IMR-90 (cell line): ENCODE data around the gene KCTD4. TPM values are rescaled to one million over a fixed set of nuclear protein-coding genes. Genes with fewer than 3 reads are reported as not detected.

Experiments
- ATAC-seq: fragments of 200-7000 bp; cut with Tn5 transposase; 2 replicates; pipeline ENCODE4 v1.9.1; 2020; ENCODE audit warnings: low read depth, mild to moderate bottlenecking, moderate library complexity
- BruUV-seq: library from RNA; stranded (reverse); fragments of 400-500 nt; replicated peaks from 2 replicates; lab custom pipeline; 2021; lab: Mats Ljungman, UMichigan
- CTCF ChIA-PET: fragments of 300-600 bp; formaldehyde crosslinking; extraction: SDS; loops from one replicate; lab custom pipeline; 2021; ENCODE audit warnings: antibody characterized with exemption; lab: Yijun Ruan, JAX
- POLR2A ChIA-PET: fragments of 300-600 bp; sonication (Branson Sonifier 250); formaldehyde crosslinking; loops from one replicate; lab custom pipeline; 2022; ENCODE audit warnings: antibody characterized with exemption; ENCODE audit not compliant: unreplicated experiment; lab: Charles Lee
- DNase-seq: peaks from one replicate; pipeline ENCODE4 v3.0.0; 2013
- H2AFZ ChIP-seq: replicated peaks from 2 replicates; pipeline ENCODE3; 2013; ENCODE audit warnings: low read length, mild to moderate bottlenecking; ENCODE audit not compliant: poor library complexity
- H2AK5ac ChIP-seq: 2 replicates; pipeline ENCODE4 v1.6.1; 2013; ENCODE audit warnings: low read depth, low read length, inconsistent platforms
- H2AK9ac ChIP-seq: replicated peaks from 2 replicates; pipeline ENCODE3; 2013; ENCODE audit warnings: mild to moderate bottlenecking, low read depth, low read length, moderate library complexity; ENCODE audit not compliant: poor library complexity
- H2BK120ac ChIP-seq: 2 replicates; pipeline ENCODE4 v1.6.1; 2013; ENCODE audit warnings: low read depth, low read length, inconsistent platforms
- H2BK15ac ChIP-seq: 3 replicates; pipeline ENCODE4 v1.6.1; 2013; ENCODE audit warnings: low read depth, low read length, inconsistent platforms
- H2BK20ac ChIP-seq: 2 replicates; pipeline ENCODE4 v1.6.1; 2013; ENCODE audit warnings: low read depth, mild to moderate bottlenecking, inconsistent platforms, low read length, moderate library complexity
- H2BK5ac ChIP-seq: 2 replicates; pipeline ENCODE4 v1.6.1; 2013; ENCODE audit warnings: mild to moderate bottlenecking, low read depth, low read length, inconsistent platforms; ENCODE audit not compliant: poor library complexity, severe bottlenecking
- H3K14ac ChIP-seq: replicated peaks from 2 replicates; pipeline ENCODE4 v1.6.1; 2013; ENCODE audit warnings: low read depth, low read length, inconsistent platforms
- H3K18ac ChIP-seq: 2 replicates; pipeline ENCODE4 v1.6.1; 2013; ENCODE audit warnings: low read depth, low read length, control low read depth
- H3K23ac ChIP-seq: 2 replicates; pipeline ENCODE4 v1.6.1; 2013; ENCODE audit warnings: low read depth, low read length, inconsistent platforms
- H3K27ac ChIP-seq: 2 replicates; pipeline ENCODE4 v1.5.1; 2013; ENCODE audit warnings: mild to moderate bottlenecking, control low read depth, low read length; ENCODE audit not compliant: insufficient read depth
- H3K27me3 ChIP-seq: 2 replicates; pipeline ENCODE4 v1.6.1; 2013; ENCODE audit warnings: low read length; ENCODE audit not compliant: control insufficient read depth, insufficient read depth
- H3K36me3 ChIP-seq: 2 replicates; pipeline ENCODE4 v1.6.1; 2013; ENCODE audit warnings: low read length, mixed read lengths; ENCODE audit not compliant: control insufficient read depth, insufficient read depth
- H3K4ac ChIP-seq: 2 replicates; pipeline ENCODE4 v1.6.1; 2013; ENCODE audit warnings: low read depth, low read length, inconsistent platforms
- H3K4me1 ChIP-seq: 2 replicates; pipeline ENCODE4 v1.6.1; 2013; ENCODE audit warnings: low read length, mixed read lengths; ENCODE audit not compliant: control insufficient read depth, insufficient read depth
- H3K4me2 ChIP-seq: 2 replicates; pipeline ENCODE4 v1.6.1; 2013; ENCODE audit warnings: low read depth, mild to moderate bottlenecking, control low read depth, low read length, moderate library complexity
- H3K4me3 ChIP-seq: 2 replicates; pipeline ENCODE4 v1.5.1; 2013; ENCODE audit warnings: low read depth, mild to moderate bottlenecking, control low read depth, low read length, moderate library complexity; ENCODE audit not compliant: insufficient read depth
- H3K56ac ChIP-seq: 2 replicates; pipeline ENCODE4 v1.6.1; 2013; ENCODE audit warnings: low read length, inconsistent platforms; ENCODE audit not compliant: insufficient read depth; ENCODE audit errors: extremely low read depth
- H3K79me1 ChIP-seq, 2 experiments: 2 replicates each; pipeline ENCODE4 v1.6.1; 2013; ENCODE audit warnings: low read length in 2 of 2, inconsistent platforms in 1 of 2, low read depth in 1 of 2
- H3K9ac ChIP-seq: 2 replicates; pipeline ENCODE4 v1.6.1; 2013; ENCODE audit warnings: low read depth, low read length, control low read depth
- H3K9me1 ChIP-seq: 2 replicates; pipeline ENCODE4 v1.6.1; 2013; ENCODE audit warnings: low read length, inconsistent platforms; ENCODE audit not compliant: insufficient read depth
- H3K9me3 ChIP-seq: 2 replicates; pipeline ENCODE4 v1.6.1; 2013; ENCODE audit warnings: low read length; ENCODE audit not compliant: control insufficient read depth, insufficient read depth
- H4K20me1 ChIP-seq: 2 replicates; pipeline ENCODE4 v1.6.1; 2013; ENCODE audit warnings: low read length, inconsistent platforms; ENCODE audit not compliant: insufficient read depth
- H4K5ac ChIP-seq: 2 replicates; pipeline ENCODE4 v1.6.1; 2013; ENCODE audit warnings: mild to moderate bottlenecking, low read depth, low read length, control low read depth
- H4K8ac ChIP-seq, 2 experiments: 2 replicates each; pipeline ENCODE4 v1.6.1; 2013; ENCODE audit warnings: low read depth in 2 of 2, low read length in 2 of 2, control low read depth in 1 of 2, inconsistent platforms in 1 of 2
- H4K91ac ChIP-seq: 2 replicates; pipeline ENCODE4 v1.6.1; 2013; ENCODE audit warnings: low read depth, low read length, inconsistent platforms; ENCODE audit not compliant: insufficient read depth
- BHLHE40 ChIP-seq: fragments of 150-350 bp; IDR thresholded peaks from 2 replicates; pipeline ENCODE4 v1.6.1; 2016; ENCODE audit warnings: mild to moderate bottlenecking, low read depth, low read length
- CEBPB ChIP-seq: IDR thresholded peaks from 2 replicates; pipeline ENCODE4 v1.6.1; 2012; ENCODE audit warnings: low read depth, low read length, improper control_type of control experiment
- CHD1 ChIP-seq: IDR thresholded peaks from 2 replicates; pipeline ENCODE4 v1.6.1; 2012; ENCODE audit warnings: low read depth, low read length, improper control_type of control experiment
- FOS ChIP-seq: fragments of 150-350 bp; IDR thresholded peaks from 2 replicates; pipeline ENCODE4 v1.6.1; 2016; ENCODE audit warnings: low read depth, low read length
- MAFK ChIP-seq: IDR thresholded peaks from 2 replicates; pipeline ENCODE4 v1.6.1; 2012; ENCODE audit warnings: low read depth, low read length, improper control_type of control experiment
- MAZ ChIP-seq: IDR thresholded peaks from 2 replicates; pipeline ENCODE4 v1.6.1; 2012; ENCODE audit warnings: low read depth, mild to moderate bottlenecking, low read length, improper control_type of control experiment, moderate library complexity, borderline replicate concordance
- MXI1 ChIP-seq: IDR thresholded peaks from 2 replicates; pipeline ENCODE4 v1.6.1; 2012; ENCODE audit warnings: low read depth, mild to moderate bottlenecking, low read length, moderate library complexity, borderline replicate concordance
- NFE2L2 ChIP-seq: fragments of 150-350 bp; IDR thresholded peaks from 2 replicates; pipeline ENCODE4 v1.6.1; 2016; ENCODE audit warnings: low read depth, mild to moderate bottlenecking, low read length
- POLR2A ChIP-seq: IDR thresholded peaks from 2 replicates; pipeline ENCODE4 v1.6.1; 2012; ENCODE audit warnings: mild to moderate bottlenecking, low read depth, low read length
- RAD21 ChIP-seq: IDR thresholded peaks from 2 replicates; pipeline ENCODE4 v1.6.1; 2012; ENCODE audit warnings: low read length, improper control_type of control experiment
- RFX5 ChIP-seq: IDR thresholded peaks from 2 replicates; pipeline ENCODE4 v1.8.0; 2012; ENCODE audit warnings: low read depth, mild to moderate bottlenecking, low read length, moderate library complexity
- SMC3 ChIP-seq: fragments of 150-350 bp; IDR thresholded peaks from 2 replicates; pipeline ENCODE4 v1.6.1; 2016; ENCODE audit warnings: low read depth, mild to moderate bottlenecking, antibody characterized with exemption, low read length, moderate library complexity
- whole genome bisulfite sequencing, 2 experiments: methylation state at CpG; one replicate each; pipeline versions ENCODE4 v1.1.5 to v1.1.7; 2013; ENCODE audit warnings: missing lambda C conversion rate in 2 of 2; ENCODE audit not compliant: insufficient read length in 1 of 2; ENCODE audit errors: extremely low coverage in 2 of 2; 5-methylcytosine and 5-hydroxymethylcytosine counted together
- dilution Hi-C: fragments of 300-500 bp; cut with HindIII; formaldehyde crosslinking; loops from one replicate; pipeline ENCODE4 v1.14.3; 2018; ENCODE audit warnings: low sequenced_read_pairs; ENCODE audit not compliant: unreplicated experiment
- in situ Hi-C: fragments of 300-500 bp; cut with MboI; formaldehyde crosslinking; loops from 3 replicates; pipeline ENCODE4 v1.14.3; 2019; ENCODE audit warnings: low sequenced_read_pairs, inconsistent platforms, mixed read lengths
- intact Hi-C: fragments of 100-400 bp; cut with micrococcal nuclease; formaldehyde crosslinking; loops from 2 replicates; pipeline ENCODE4 v1.10.0; 2022
- polyA plus RNA-seq, 3 experiments: library from polyadenylated mRNA; depleted of rRNA; stranded (reverse); fragments of >200 nt; gene quantifications; 2 replicates each; pipeline ENCODE4 v1.2.3, GENCODE V29; 2012; ENCODE audit warnings: low replicate concordance in 1 of 3
- total RNA-seq: library from RNA; depleted of rRNA; stranded (reverse); fragments of >200 nt; gene quantifications from 2 replicates; pipeline ENCODE4 v1.2.3, GENCODE V29; 2012
- TF ChIP-seq, protein P1 (sequence below): conservative IDR thresholded peaks from 2 replicates; pipeline ENCODE4 v1.5.1; 2012; ENCODE audit warnings: mild to moderate bottlenecking, low read depth, low read length, improper control_type of control experiment
- TF ChIP-seq, protein P2 (sequence below): fragments of 150-350 bp; IDR thresholded peaks from 2 replicates; pipeline ENCODE4 v1.6.1; 2017; ENCODE audit warnings: mild to moderate bottlenecking, antibody characterized with exemption, low read length, low read depth
- TF ChIP-seq, protein P3 (sequence below): fragments of 150-350 bp; IDR thresholded peaks from 2 replicates; pipeline ENCODE4 v1.6.1; 2016; ENCODE audit warnings: low read depth, mild to moderate bottlenecking, low read length, moderate library complexity, borderline replicate concordance

The KCTD4 gene
- total and polyA plus RNA-seq, 2 of the 4 experiments (the other 2 are of a cell fraction), result 0.53 to 0.72 TPM

DNA sequence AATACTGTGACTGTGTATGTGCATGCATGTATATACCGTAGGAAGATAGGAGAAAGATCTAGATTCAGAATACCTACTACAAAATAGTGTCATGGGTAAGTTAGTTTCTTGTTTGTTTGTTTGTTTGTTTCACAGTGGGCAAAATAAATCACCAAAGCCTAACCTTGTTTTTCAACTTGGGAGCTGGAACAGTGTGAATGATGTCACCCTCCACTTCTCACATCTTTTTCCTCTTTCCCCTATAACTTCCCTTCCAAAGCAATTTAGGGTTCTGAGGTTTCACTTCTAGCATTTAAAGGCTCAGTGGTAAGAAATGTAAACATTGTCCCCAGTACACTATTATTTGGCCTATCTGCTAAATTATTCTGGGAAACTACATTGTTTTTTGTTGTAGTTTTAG is 5.4 kb downstream of the KCTD4 start:
- DNase-seq, result no peak
- H3K36me3 ChIP-seq, result peaks cover 2% of the 10 kb centered on the region; the same call in 1 of the 2 replicates
- H3K9ac ChIP-seq, result no peak overlapping the region
- no peaks in the 10 kb centered on the region for H3K9me3 ChIP-seq
- peak overlapping the region; percentile 20; the same call in 1 of the 2 replicates for H2AK5ac ChIP-seq
- dilution Hi-C loops (no loop called here), in situ Hi-C loops (no loop called here), intact Hi-C loops (loop anchor here (5.0 kb wide), 1 partner anchor 73 kb away; the partner anchor contains the start of gene GTF2F2)
- H3K9me1 ChIP-seq, result peaks cover 11% of the 10 kb centered on the region
- peak overlapping the region; percentile 93 for H3K18ac ChIP-seq
- no peak for TF ChIP-seq RAD21
- no peak for TF ChIP-seq CHD1
- TF ChIP-seq MAZ, result no peak
- TF ChIP-seq, protein P1, sequence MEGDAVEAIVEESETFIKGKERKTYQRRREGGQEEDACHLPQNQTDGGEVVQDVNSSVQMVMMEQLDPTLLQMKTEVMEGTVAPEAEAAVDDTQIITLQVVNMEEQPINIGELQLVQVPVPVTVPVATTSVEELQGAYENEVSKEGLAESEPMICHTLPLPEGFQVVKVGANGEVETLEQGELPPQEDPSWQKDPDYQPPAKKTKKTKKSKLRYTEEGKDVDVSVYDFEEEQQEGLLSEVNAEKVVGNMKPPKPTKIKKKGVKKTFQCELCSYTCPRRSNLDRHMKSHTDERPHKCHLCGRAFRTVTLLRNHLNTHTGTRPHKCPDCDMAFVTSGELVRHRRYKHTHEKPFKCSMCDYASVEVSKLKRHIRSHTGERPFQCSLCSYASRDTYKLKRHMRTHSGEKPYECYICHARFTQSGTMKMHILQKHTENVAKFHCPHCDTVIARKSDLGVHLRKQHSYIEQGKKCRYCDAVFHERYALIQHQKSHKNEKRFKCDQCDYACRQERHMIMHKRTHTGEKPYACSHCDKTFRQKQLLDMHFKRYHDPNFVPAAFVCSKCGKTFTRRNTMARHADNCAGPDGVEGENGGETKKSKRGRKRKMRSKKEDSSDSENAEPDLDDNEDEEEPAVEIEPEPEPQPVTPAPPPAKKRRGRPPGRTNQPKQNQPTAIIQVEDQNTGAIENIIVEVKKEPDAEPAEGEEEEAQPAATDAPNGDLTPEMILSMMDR, result no peak
- no peak for TF ChIP-seq CEBPB
- TF ChIP-seq, protein P2, sequence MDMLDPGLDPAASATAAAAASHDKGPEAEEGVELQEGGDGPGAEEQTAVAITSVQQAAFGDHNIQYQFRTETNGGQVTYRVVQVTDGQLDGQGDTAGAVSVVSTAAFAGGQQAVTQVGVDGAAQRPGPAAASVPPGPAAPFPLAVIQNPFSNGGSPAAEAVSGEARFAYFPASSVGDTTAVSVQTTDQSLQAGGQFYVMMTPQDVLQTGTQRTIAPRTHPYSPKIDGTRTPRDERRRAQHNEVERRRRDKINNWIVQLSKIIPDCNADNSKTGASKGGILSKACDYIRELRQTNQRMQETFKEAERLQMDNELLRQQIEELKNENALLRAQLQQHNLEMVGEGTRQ, result no peak
- TF ChIP-seq, protein P3, sequence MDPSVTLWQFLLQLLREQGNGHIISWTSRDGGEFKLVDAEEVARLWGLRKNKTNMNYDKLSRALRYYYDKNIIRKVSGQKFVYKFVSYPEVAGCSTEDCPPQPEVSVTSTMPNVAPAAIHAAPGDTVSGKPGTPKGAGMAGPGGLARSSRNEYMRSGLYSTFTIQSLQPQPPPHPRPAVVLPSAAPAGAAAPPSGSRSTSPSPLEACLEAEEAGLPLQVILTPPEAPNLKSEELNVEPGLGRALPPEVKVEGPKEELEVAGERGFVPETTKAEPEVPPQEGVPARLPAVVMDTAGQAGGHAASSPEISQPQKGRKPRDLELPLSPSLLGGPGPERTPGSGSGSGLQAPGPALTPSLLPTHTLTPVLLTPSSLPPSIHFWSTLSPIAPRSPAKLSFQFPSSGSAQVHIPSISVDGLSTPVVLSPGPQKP, result no peak
- TF ChIP-seq POLR2A, result no peak
- no peak for TF ChIP-seq BHLHE40
- TF ChIP-seq MXI1, result no peak
- TF ChIP-seq SMC3, result no peak
- TF ChIP-seq FOS, result no peak
- TF ChIP-seq MAFK, result no peak
- no peak for TF ChIP-seq RFX5
- no peak for TF ChIP-seq NFE2L2
- H3K4me1 ChIP-seq, result peaks cover 7% of the 10 kb centered on the region
- peak overlapping the region; percentile 9; the same call in 1 of the 2 replicates for H4K5ac ChIP-seq
- H2BK20ac ChIP-seq, result peak overlapping the region; percentile 14; the same call in 1 of the 2 replicates
- 0 out of 2 replicates have a peak overlapping the region, but pooled peaks have one; percentile 17 for H3K56ac ChIP-seq
- no peaks in the 10 kb centered on the region for H3K27me3 ChIP-seq
- BruUV-seq, result no TSS peak
- POLR2A ChIA-PET, result interaction anchor here (0.6 kb wide), 1 partner anchor 173 kb away, joined by 3 read pairs; no protein-coding TSS in a partner anchor
- H2BK5ac ChIP-seq, result peak overlapping the region; percentile 89
- 0 out of 3 replicates have a peak overlapping the region, but pooled peaks have one; percentile 39 for H2BK15ac ChIP-seq
- H4K8ac ChIP-seq, result peak overlapping the region in 1 of 2 experiments; percentile 41; a peak in 1 of 4 replicates
- no CpG with 5 or more reads among the region's 1 CpG for WGBS, 2 experiments
- CTCF ChIA-PET, result interaction anchor here (0.5 kb wide), 1 partner anchor 174 kb away, joined by 3 read pairs; no protein-coding TSS in a partner anchor
- H3K23ac ChIP-seq, result no peak overlapping the region
- H3K4me3 ChIP-seq, result no peak overlapping the region
- no peaks in the 10 kb centered on the region for H4K20me1 ChIP-seq
- peak; percentile 46 for ATAC-seq
- H4K91ac ChIP-seq, result no peak overlapping the region; the same call in 1 of the 2 replicates
- H2AK9ac ChIP-seq, result no peak overlapping the region
- H3K79me1 ChIP-seq, result peaks cover 19 to 41% of the 10 kb centered on the region in 2 experiments; a peak in 3 of 4 replicates
- H3K27ac ChIP-seq, result peak overlapping the region; percentile 97; the same call in 1 of the 2 replicates
- H2AFZ ChIP-seq, result no peak overlapping the region
- peak overlapping the region; percentile 77; the same call in 1 of the 2 replicates for H3K4ac ChIP-seq
- H3K14ac ChIP-seq, result peak overlapping the region; percentile 79
- peak overlapping the region; percentile 70; the same call in 1 of the 2 replicates for H2BK120ac ChIP-seq
- H3K4me2 ChIP-seq, result peak overlapping the region; percentile 13; the same call in 1 of the 2 replicates
